SK-MEL-5 (cell line): ENCODE results near the gene PYGM. TPM values are rescaled to one million over a fixed set of nuclear protein-coding genes. Genes with fewer than 3 reads are reported as not detected.
A peak's percentile ranks its signal among the peaks of the same experiment; 100 is the strongest.
"Not testable (repeated sequence)": the region's sequence is repeated elsewhere in the genome, so short reads cannot be mapped to it uniquely, and the experiment has no call there.

ENCODE experiments used
- DNase-seq: peaks from one replicate; pipeline ENCODE4 v3.0.0-alpha.2; 2016; ENCODE audit warnings: low read depth, low spot score
- in situ Hi-C: cut with HindIII; loops from 2 replicates; pipeline ENCODE4 v1.10.0; 2016; ENCODE audit warnings: low sequenced_read_pairs, high pct_unique_total_duplicates, low pct_unique_long_range_greater_than_20kb
- total RNA-seq: library from RNA; depleted of rRNA; stranded (reverse); fragments of >200 nt; shearing (Covaris generic); gene quantifications from 2 replicates; pipeline ENCODE4 v1.2.3, GENCODE V29; 2014

PYGM gene
- total RNA-seq, 1 experiment from 2014 or later, result 0.05 TPM

- in situ Hi-C loops, result no loop called here
- no peak for DNase-seq
Observed at GRCh38 chr11:64715756-64716472, 43.9 kb downstream of the PYGM start.

- no peak for DNase-seq
- in situ Hi-C loops, result no loop called here
Observed at GRCh38 chr11:64715110-64715509, 44.7 kb downstream of the PYGM start.

- DNase-seq, result no peak
- in situ Hi-C loops, result no loop called here
Observed at GRCh38 chr11:64714666-64715065, 45.1 kb downstream of the PYGM start.

GRCh38 chr11:64713781-64714363, 45.9 kb downstream of the PYGM start:
- no peak for DNase-seq
- in situ Hi-C loops, result no loop called here

GRCh38 chr11:64713016-64713707, 46.6 kb downstream of the PYGM start:
- no peak for DNase-seq
- in situ Hi-C loops, result no loop called here

- DNase-seq, result no peak
- in situ Hi-C loops, result no loop called here
Observed at GRCh38 chr11:64712430-64713015, 47.3 kb downstream of the PYGM start.

- no peak for DNase-seq
- in situ Hi-C loops, result no loop called here
Observed at GRCh38 chr11:64711956-64712362, 47.8 kb downstream of the PYGM start.

- in situ Hi-C loops, result no loop called here
- no peak for DNase-seq
Observed at GRCh38 chr11:64711138-64711955, 48.4 kb downstream of the PYGM start.

- in situ Hi-C loops, result no loop called here
- DNase-seq, result no peak
Observed at GRCh38 chr11:64710418-64711137, 49.2 kb downstream of the PYGM start.

GRCh38 chr11:64705501-64705900, 54.3 kb downstream of the PYGM start:
- in situ Hi-C loops, result no loop called here
- DNase-seq, result no peak

GRCh38 chr11:64703048-64703447, 56.7 kb downstream of the PYGM start:
- peak; percentile 29 for DNase-seq
- in situ Hi-C loops, result no loop called here

- in situ Hi-C loops, DNase-seq: not testable (repeated sequence)
Observed at GRCh38 chr11:64701956-64702355, 57.8 kb downstream of the PYGM start.

- in situ Hi-C loops, result no loop called here
Observed at GRCh38 chr11:64698427-64698826, 61.3 kb downstream of the PYGM start.

GRCh38 chr11:64697663-64698375, 62.0 kb downstream of the PYGM start:
- in situ Hi-C loops, result no loop called here
- no peak for DNase-seq

More at GRCh38 chr11:64698427-64698826, 61.3 kb downstream of the PYGM start:
- DNase-seq, result no peak
